Embryonic facial prominence (tissue), 1 donor: ENCODE results near the gene RASGRF2.
"Not testable (repeated sequence)": the region's sequence is repeated elsewhere in the genome, so short reads cannot be mapped to it uniquely, and the experiment has no call there.

Experiments used
- DNase-seq: peaks from one replicate; pipeline ENCODE4 v3.0.0-alpha.2; 2016; ENCODE audit errors: extremely low spot score

Gene RASGRF2

GRCh38 chr5:81270394-81271027 is 310.3 kb downstream of the RASGRF2 start:
- not testable (repeated sequence) for DNase-seq
